Measurements from ENCODE around the gene CTDNEP1.
"Not testable (repeated sequence)": the region's sequence is repeated elsewhere in the genome, so short reads cannot be mapped to it uniquely, and the experiment has no call there.

The CTDNEP1 gene

DNA sequence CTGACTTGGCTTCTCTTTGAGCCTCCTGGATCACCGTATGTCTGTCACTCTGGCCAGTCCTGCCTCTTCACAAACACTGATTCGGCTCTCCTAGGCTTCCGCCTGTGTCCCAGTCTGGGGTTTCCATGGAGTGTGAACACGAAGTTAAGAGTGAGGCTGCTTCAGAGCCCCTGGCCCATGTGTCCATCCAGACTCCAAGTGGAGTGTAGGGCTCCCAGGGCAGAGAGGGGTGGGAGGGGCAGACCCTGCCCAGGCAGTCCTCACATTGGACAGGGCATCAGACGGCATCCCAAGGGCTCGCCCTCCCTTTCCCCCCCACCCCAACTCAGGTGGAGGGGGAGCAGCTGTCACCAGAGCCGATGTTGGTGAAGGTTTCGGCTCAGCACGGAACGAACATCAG, 7.7 kb downstream of the CTDNEP1 start:
- DNase-seq = not testable (repeated sequence)

DNA sequence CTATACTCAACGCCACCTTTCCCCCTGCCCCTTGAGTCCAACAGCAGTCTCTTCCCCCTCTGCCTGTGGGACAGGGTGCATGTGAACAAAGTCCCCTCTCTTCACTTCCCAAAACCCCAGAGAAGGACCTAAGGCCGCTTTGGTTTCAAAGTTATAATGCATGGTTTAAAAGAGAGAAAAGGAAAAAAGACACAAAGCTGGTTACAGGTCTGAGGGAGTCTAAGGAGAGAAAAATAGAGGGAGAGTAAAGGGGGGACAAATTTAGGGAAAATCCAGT, 8.1 kb downstream of the CTDNEP1 start:
- no peak for DNase-seq

DNA sequence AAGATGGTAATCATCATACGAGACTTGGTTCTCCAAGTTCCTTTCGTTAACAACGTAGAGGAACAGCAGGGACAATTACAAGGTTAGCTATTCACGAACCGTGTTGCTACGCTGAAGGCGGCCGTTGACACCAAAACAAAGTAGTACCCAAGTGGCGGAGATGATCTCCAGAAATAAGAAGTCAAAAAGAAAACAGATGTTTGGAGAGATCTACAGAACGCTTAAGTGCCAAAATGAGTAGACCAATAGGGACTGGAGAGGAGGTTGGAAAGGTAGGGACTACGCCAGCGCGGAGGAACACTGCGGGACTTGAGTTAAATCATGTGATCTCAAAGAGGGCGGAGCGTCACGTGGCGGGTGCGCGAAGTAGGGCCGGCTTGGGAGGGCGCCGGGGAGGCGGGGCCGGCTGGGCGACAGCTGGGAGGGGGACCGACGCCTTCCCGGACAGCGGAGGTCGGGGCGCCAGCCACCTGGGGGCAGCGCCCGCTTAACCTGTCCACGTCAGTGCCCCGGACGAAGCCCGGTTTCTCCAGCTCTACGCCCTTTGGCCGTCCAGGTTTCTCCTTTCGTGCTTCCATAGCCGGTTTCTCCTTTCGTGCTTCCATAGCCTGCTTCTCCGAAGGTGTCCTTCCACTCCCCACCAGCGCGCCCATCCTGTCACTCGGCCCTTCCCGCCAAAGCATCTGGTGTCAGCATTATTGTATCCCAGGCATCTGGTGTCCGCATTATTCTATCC, 8.6 kb downstream of the CTDNEP1 start:
- DNase-seq = peak; percentile 96

DNA sequence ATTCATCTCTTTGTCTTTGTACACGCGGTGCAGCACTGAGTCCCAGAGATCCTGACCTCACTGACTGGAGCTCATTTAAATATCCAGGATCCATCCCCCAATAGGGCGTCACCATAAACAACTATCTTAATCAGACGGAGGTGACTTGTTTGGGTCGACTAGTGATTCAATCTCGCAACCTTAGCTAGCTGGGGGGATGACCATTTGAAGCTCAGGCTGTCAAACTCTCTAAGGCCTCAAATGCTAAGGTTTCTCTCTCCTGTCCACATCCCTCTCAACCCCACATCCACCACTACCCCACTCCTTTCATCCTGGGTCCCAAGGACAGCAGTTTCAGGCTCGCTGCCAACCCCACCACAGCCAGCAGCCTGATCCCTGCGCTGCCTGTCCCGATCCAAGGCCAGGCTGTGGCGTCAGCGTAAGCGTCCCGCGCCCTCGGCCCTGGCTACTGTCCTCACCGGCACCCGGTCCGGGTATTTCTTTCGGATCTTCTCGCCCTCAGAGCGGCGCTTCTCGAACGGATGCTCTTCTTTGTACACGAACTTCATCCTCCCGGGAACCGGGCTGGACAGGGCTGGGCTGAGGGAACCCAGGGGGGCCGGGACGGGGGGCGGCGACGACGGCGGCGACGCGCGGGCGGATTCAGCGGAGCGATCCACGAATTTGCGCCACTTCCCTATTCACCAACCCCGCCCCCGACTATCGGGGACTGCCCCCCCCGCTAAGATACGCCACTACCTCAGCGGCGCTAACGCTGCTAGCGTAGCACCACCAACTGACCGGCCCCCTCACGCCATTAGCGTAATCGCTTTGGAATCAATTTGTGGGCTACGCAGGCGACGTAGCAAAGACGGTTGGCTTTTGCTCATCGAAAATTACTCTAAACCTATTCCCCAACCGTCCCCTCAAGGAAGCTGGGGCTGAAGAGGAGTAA, 9.5 kb downstream of the CTDNEP1 start, which contains the start of gene GABARAP:
Gene GABARAP, minus strand, starts transcription at position 667 of the 934 bp plus-strand sequence. Its CDS starts 119 bp downstream, at position 548.
- peak; percentile 92 for DNase-seq

DNA sequence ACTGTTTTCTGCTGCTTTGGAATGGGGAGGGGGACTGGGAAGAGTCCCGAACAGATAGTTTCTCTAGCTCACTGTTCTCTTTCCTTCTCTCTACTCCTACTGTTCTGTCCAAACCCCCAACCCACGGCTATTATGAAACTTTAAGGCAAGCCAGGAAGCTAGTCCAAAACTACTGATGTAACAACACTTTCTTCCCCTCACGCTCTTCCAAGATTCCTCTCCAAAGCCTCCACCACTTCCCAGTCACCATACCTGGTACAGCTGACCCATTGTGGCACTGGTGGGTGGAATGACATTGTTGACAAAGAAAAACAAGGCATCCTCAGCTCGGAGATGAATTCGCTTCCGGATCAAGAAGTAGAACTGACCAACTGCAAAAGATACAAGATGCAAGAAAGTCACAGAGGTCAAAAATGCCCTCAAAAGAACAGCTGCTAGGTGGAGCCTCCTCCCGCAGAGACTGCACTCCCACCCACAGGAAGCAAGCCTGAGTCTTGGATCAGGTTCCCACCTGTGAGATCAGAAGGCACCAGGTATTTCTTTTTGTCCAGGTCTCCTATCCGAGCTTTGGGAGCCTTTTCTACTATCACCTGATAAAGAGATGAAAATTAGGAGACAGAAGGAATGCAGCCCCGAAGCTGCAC, 10.3 kb downstream of the CTDNEP1 start:
- no peak for DNase-seq

DNA sequence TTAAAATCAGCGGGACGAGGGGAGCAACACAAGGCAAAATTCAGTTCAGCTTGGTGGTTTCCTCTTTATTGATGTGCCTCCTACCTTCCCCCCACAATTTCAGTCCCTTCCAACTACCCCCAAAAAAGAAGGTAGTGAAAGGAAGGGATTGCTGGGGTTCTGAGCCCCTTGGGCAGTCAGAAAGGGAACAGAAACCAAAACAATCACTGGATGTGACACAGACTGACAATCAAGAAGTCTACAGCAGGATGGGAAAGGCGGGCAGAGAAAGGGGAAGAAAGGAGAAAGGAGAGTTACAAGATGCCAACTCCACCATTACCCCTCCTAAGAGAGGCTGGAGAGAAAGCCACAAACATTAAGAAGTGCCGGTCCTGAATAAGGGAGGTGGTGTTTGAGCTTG, 11.2 kb downstream of the CTDNEP1 start:
- no peak for DNase-seq

DNA sequence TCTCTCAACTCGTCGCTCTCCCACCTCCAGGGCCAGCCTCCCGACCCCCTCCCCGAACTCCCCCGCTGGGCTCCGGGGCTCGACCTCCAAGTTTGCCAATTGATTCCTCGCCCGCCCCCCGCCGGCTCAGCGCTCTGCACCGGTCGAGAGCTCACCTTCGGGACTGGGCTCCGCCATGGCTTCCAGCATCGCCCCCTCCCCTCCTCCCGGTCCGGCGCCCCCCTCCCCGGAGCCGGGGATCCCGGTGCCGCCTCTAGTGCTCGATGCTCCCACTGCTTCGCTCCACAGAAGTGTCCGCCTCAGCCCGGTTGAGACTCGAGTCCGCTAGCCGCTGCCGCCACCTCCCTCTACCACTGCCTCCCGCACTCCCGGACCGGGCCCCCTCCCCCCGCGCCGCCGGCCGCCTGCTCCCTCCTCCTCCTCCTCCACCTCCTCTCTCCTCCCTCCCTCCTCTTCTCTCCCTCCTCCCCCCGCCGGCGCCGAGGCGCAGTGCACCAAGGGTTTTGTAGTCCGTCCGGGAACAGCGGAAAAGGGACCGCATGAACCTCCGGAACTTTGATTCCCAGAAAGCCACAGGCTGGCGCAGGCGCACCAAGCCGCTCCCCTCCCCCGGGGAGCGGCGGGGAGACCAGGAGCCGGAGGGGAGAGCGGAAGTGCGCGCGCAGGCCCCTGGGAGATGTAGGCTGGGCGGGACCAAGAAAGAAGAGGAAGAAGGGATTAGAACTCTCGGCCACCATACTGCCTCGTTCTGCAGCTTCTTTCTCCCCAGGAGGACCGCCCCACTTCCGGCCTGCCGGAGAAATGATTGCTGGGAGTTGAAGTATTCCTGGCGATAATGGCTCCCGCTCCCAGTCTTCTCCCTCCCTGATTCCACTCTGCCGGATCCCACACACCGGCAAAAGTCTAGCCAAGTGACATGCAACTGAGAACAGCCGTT, 12.2 kb downstream of the CTDNEP1 start, which contains the start of gene PHF23:
Gene PHF23, minus strand, starts transcription at position 367 of the 937 bp plus-strand sequence. Its CDS starts 178 bp downstream, at position 189.
- DNase-seq = peak; percentile 100

DNA sequence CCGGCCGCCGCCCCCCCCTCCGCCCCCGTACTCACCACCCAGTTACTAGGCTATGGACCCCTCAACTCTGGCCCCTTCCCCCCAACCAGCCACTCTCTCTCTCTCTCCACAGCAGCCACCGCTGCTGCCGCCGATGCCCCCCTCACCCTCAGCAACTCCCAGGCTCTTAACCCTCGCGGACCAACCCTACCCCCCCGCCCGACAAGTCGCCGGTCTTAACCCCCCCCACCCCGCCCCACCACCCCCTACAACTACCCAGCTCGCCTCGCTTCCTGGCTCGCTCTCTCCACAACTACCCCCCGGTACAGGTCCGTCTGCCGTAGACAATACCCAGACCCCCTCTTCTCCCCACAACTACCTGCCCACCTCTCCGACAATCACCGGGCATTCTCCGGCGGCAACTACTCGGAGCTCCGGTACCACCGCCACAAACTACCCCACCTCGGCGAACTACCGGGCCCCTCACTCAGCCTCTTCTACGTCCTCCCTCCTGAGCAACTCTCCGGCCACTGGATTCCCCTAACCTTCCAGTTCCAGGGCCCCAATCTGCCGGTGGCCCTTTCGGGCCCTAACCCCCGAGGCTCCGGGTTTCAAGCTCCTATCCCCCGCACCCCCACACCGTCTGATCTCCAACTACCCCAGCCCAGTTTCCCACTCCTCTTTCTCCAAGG, 13.0 kb downstream of the CTDNEP1 start:
- DNase-seq = peak; percentile 32

DNA sequence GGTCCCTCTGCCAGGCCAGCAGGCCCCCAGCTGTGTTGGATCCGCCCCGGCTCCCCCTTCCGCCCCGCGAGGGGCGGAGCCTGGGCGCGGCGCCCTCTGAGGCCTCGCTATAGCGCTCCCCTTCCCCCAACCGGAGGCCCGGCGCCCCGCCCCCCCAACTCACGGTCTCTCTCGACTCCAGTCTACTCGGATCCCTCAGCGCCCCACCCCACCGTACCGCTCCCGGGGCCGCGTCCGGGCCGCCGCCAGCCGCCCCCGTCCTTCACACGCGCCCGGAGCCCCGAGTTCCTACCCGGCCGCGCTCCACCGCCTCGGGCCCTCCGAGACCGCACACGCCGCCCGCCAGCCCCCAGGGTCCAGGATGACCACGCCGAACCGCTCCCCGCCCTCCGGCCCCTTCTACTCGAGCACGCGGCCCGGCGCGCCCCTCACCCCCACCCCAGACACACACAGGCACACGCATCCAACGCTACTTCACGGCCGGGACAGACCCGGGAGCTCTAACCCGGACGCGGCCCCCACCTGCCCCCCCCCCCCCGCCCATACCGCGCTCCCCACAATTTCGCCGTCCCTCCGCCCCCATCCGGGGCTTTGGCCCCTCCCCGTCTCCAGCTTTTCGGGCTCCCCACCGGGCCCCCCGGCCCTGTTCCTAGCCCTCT, 13.6 kb downstream of the CTDNEP1 start:
- DNase-seq = peak; percentile 82

DNA sequence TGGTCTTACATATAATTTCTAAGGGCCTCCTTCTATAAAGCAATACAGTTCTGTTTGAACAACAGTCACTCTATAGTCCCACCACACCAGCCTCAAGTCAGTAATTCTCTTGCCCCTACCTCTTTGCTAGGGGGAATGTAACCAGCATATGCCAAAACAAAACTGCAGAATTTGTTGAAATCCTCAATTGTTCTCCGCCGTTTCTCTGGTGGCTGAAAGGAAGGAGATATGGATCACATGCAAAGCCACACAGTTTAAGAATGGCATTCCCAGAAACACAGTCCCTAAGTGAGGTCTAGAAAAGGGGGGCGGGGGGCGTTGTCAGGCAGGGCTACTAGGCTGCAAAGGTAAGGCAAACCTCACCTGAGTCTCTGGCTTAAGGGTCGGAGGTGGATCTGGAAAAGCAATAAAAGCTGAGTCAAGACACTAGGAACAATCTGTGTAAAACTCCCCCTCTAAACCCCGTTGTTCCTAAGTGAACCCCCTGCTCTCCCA, 14.2 kb downstream of the CTDNEP1 start:
- DNase-seq = no peak

DNA sequence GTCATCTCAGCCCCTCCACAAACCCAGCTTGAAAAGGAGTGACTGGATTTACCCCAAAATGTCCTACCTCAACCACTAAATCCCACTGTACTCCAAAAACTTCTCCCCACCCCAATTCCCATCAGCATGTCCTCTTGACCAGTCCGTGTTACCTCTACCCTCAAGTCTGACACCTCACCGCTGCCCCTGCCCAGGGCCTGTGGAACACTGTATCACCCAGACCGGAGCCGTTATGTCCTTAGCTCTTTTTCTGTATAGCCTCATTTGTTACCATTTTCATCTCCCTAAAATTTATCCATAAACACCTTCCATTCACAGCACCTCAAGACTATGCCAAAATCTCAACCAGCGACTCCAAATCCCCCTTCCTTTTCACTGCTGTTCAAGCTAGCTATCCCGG, 14.7 kb downstream of the CTDNEP1 start:
- DNase-seq = no peak

DNA sequence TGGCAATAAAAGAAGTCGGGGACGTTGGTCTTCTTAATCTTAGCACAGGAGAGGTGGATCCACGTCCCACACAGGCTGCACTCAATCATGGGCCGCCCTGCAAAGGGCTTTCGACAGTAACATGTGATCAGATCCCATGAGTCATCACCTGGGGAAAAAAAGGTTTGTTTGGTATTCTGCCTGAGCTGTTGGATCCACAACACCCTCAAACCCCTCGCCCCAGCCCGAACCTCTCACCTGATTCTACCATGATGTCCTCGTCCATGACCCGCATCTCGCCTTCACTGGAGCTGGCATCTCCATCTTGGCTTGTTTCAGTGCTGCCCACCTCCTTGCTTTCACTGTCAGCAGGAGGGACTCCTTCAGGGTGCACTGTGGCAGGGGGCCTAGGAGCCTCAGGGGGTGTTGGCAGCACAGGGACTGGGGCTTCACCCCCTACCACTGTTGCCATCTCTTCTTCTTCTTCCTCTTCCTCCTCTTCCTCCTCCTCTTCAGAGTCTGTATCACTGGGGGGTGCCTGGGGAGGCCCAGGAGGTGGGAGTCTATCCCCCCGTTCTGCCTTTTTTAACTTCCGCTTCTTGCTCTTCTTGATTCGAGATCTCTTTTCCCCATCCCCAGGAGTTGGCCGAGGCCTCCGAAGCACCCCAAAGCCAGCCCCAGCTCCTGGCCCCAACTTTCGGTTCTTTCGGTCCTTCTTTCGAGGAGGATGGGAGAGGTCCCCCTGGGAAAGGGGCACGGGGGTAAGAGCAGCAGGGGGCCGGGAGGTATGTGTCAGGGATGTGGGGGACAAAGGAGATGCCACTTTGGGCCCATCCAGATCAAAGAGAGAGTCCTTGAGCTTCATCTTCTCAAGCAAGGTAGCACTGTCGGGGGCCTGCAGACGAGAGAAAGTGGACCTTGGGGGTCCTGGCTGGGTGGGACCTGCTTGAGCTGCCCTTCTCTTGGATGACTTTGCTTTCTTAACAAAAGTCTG, 15.6 kb downstream of the CTDNEP1 start:
- DNase-seq = peak; percentile 49

DNA sequence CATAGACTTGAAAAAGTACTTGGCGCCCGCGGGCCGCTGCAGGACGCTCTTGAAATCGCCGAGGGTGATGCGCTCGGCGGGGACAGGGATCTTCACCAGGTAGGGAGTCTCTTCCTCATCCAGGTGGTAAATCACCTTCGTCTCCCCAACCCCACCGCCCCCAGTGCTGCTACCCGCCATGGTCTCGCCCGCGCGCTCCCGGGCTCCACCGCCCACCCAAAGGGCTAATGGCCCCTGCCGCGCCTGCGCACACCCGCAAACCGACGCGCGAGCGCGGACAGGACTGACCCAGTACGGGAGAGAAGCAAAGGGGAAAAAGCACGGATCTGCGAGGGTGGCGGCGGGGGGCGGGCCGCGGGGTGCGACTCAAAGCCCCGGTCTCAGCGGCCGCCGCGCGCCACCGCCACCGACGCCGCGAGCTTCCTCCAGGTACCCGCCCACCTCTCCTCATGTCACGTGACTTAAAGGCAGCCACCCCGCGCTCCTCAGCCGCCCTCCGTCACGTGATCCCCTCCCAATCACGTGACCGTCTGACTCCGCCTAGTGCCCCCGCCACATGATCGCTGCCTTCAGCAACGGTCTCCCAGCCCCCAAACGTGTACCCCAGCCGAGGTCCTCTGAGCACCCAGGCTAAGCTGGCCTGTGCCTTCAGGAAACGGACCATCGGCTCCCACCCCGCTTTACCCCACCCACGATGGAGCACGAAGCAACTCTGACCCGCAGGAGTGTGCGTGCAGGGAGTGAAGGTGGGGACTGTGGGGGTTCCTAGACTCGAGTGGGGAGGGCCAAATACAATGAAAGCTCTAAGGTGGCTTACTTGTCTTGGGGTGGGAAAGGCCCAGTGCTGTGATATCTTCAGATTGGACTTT, 17.2 kb downstream of the CTDNEP1 start, which contains the start of gene DVL2:
Gene DVL2, minus strand, starts transcription at position 435 of the 869 bp plus-strand sequence. Its CDS starts 255 bp downstream, at position 180.
- DNase-seq = peak; percentile 95

DNA sequence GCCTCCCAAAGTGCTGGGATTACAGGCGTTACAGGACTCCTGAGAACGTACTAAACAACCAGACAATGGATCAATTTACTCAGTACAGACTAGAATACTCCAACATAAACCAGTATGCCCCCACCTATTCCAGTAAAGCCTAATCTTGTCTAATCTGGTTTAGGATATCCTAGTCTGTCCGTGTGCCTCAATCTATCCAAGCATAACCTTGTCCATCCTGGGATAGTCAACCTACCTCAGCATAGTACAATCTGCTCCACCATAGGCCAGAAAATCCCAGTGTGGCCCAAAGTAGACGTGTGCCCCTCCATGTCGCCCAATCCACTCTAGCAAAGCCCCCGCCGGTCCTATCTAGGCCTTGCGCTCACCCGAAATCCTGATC, 17.8 kb downstream of the CTDNEP1 start:
- peak; percentile 61 for DNase-seq

DNA sequence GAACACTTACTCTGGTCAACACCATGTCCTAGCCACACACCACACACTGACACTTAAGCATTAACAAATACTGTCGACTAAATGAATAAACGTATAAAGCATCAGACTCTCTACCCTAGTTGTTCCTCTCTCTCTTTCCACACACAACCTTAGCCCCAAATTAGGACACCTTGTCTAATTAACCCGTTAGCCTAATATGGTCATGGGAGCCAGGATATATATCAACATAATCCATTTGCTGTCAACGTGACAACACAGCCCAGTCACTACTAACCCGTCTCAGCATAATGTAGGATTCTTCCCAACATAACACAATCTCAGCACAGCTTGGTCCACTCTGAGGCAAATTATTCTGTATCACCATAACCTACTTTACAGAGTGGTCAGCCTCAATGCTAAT, 19.4 kb downstream of the CTDNEP1 start:
- DNase-seq = no peak

DNA sequence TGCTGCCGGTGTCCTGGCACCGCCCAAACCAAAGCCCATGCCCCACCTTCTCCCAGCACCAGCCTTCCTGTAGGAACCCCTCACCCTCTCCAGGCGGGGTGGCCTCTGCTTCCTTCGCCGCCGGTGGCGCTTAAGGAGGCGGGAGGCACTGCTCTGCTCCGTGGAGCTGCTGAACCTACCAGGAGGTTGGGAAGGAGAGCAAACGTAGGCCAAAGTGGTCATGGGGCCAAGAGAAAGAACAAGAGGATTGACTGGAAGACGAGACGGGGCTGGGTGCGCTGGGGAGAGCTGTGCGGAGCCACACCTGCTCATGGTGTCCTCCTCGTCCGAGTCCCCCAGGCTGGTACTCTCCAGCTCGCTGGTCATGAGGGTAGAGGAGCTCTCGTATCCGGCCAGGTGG, 22.0 kb downstream of the CTDNEP1 start:
- DNase-seq = no peak

DNA sequence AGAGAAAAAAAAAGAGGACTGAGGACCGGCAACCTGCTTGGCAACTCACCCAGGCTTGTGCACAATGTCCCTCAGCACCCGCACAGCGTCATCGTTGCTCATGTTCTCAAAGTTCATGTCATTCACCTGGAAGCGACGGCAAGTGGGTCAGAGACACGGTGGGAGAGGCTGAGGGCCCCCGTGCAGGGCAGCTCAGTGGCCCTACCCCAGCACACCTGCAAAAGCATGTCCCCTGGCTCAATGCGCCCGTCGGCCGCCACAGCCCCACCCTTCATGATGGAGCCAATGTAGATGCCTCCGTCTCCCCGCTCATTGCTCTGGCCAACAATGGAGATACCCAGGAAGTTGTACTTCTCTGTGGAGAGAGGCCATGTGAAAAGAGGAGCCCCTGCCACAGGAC, 22.6 kb downstream of the CTDNEP1 start:
- no peak for DNase-seq

All from hematopoietic multipotent progenitor cell treated with erythropoietin and hydrocortisone succinate and interleukin-3 and kit ligand, for 8 days (in vitro differentiated cells).